Activated CD4-positive, alpha-beta memory T cell treated with anti-CD3 and anti-CD28 coated beads, Interleukin-2, amount 10 ng/mL, durations not matched to agents 7 days and 5 days (primary cell): ENCODE results near the gene ZNF638. TPM values are rescaled to one million over a fixed set of nuclear protein-coding genes. Genes with fewer than 3 reads are reported as not detected.
A peak's percentile ranks its signal among the peaks of the same experiment; 100 is the strongest.

Experiments
- CTCF ChIA-PET: fragments of 350-600 bp; sonication (Branson Sonifier 250); formaldehyde crosslinking; loops from one replicate; lab custom pipeline; 2021; ENCODE audit warnings: antibody characterized with exemption, inconsistent platforms; lab: Charles Lee
- POLR2A ChIA-PET: fragments of 350-600 bp; sonication (Branson Sonifier 250); formaldehyde crosslinking; loops from one replicate; lab custom pipeline; 2021; ENCODE audit warnings: antibody characterized with exemption; lab: Charles Lee
- DNase-seq: peaks from one replicate; pipeline ENCODE4 v3.0.0-alpha.2; 2020
- H3K27ac Mint-ChIP-seq: one replicate; pipeline ENCODE4 v1.8.0; 2021; ENCODE audit warnings: mild to moderate bottlenecking, mixed read lengths
- H3K27me3 Mint-ChIP-seq: one replicate; pipeline ENCODE4 v1.8.0; 2021; ENCODE audit warnings: mixed read lengths
- H3K36me3 Mint-ChIP-seq: one replicate; pipeline ENCODE4 v1.8.0; 2021; ENCODE audit warnings: low read depth, mixed read lengths
- H3K4me1 Mint-ChIP-seq: one replicate; pipeline ENCODE4 v1.8.0; 2021; ENCODE audit warnings: mixed read lengths
- H3K4me3 Mint-ChIP-seq: one replicate; pipeline ENCODE4 v1.8.0; 2021; ENCODE audit warnings: mild to moderate bottlenecking, mixed read lengths
- H3K9me3 Mint-ChIP-seq: one replicate; pipeline ENCODE4 v1.8.0; 2021; ENCODE audit warnings: mixed read lengths
- total RNA-seq, 2 experiments: library from RNA; stranded (reverse); gene quantifications; one replicate each; pipeline ENCODE4 v1.2.3, GENCODE V29; 2021

ZNF638 gene
- total RNA-seq, 2 experiments from 2014 or later = 78.6 to 79.3 TPM

DNA sequence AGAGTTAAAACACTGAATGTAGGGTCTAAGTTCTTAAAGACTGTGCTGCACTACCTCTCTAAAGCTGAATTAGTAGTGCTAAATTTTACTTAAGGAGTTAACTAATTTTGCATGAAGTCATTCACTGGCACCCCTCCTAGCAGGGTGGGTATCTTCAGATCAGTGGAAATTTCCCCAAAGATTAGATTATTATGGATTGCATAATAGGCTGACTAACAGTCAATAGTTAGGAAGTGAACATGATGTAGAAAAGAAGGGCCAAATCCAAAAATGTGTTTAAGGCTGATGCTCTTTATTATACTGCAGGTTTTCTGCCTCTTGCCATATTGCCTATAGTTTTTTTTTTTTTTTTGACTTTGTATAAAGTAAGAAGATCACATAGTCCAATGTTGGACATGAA is 5.2 kb downstream of the ZNF638 start:
- Mint-ChIP-seq H3K4me1 (peaks cover 53% of the 10 kb centered on the region), H3K36me3 (peaks cover 47% of the 10 kb centered on the region), H3K27me3 (no peaks in the 10 kb centered on the region), H3K4me3 (no peak overlapping the region), H3K9me3 (no peaks in the 10 kb centered on the region), H3K27ac (no peak overlapping the region)
- no peak for DNase-seq
- ChIA-PET POLR2A (no interaction called here), CTCF (no interaction called here)

- no peak for DNase-seq
- Mint-ChIP-seq H3K4me1 (peaks cover 47% of the 10 kb centered on the region), H3K27ac (no peak overlapping the region), H3K27me3 (no peaks in the 10 kb centered on the region), H3K36me3 (peaks cover 49% of the 10 kb centered on the region), H3K4me3 (no peak overlapping the region), H3K9me3 (no peaks in the 10 kb centered on the region)
- POLR2A ChIA-PET = no interaction called here
- CTCF ChIA-PET = no interaction called here
Measured at GRCh38 chr2:71337776-71338175, 6.2 kb downstream of the ZNF638 start.

DNA sequence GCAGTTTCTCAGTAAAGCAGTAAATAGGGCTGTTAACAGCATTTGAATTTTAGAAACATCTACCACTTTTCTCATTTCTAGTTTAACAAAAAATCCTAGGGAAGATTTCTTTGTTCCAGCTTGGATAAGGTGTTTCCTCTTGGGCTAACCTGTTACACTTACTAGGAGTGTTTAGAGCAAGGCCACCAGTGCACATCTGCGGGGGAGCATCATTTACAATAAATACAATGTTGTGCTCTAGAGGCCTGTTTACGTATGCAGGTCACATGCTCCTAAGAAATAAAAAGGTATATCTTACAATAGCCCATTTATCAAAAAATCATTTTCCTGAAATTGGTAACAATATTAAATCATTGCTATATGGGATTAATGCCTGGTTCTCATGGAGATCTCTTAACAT is 8.1 kb downstream of the ZNF638 start:
- DNase-seq = no peak
- CTCF ChIA-PET = interaction anchor here (1.4 kb wide), 1 partner anchor 8 kb away, joined by 6 read pairs; the partner anchor contains the start of gene ZNF638
- no peak overlapping the region for H3K27ac Mint-ChIP-seq
- peaks cover 34% of the 10 kb centered on the region for H3K4me1 Mint-ChIP-seq
- POLR2A ChIA-PET = no interaction called here
- peaks cover 47% of the 10 kb centered on the region for H3K36me3 Mint-ChIP-seq
- no peaks in the 10 kb centered on the region for H3K27me3 Mint-ChIP-seq
- no peaks in the 10 kb centered on the region for H3K9me3 Mint-ChIP-seq
- no peak overlapping the region for H3K4me3 Mint-ChIP-seq

DNA sequence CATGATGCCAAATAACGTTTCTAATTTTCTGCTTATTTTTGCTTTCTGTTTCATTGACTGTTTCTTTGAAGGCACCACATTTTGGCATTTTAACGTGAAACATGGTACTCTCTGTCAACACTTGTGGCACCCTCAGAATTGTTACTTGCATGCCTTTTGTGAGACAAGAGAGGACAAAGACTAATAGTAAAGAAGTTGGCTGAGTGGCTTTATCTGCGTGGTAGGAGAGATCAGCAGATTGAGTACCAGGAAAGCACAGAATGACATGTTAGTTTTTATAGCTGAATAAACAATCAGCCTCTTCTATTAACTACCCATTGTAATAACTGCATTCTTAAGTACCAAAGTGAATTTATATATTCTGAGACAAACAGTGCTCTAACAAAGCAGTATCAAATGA is 8.6 kb downstream of the ZNF638 start:
- Mint-ChIP-seq H3K4me3 (no peak overlapping the region), H3K27ac (no peak overlapping the region), H3K27me3 (no peaks in the 10 kb centered on the region), H3K9me3 (no peaks in the 10 kb centered on the region), H3K36me3 (peaks cover 45% of the 10 kb centered on the region), H3K4me1 (peaks cover 31% of the 10 kb centered on the region)
- ChIA-PET CTCF (interaction anchor here (1.4 to 1.7 kb wide), 2 partner anchors 9 to 170 kb away, joined by 3 to 6 read pairs; partner anchors contain the start of gene ZNF638), POLR2A (no interaction called here)
- no peak for DNase-seq

GRCh38 chr2:71341645-71342044 is 10.1 kb downstream of the ZNF638 start:
- Mint-ChIP-seq H3K36me3 (peaks cover 43% of the 10 kb centered on the region), H3K27me3 (no peaks in the 10 kb centered on the region), H3K9me3 (no peaks in the 10 kb centered on the region), H3K4me1 (peaks cover 28% of the 10 kb centered on the region), H3K27ac (no peak overlapping the region), H3K4me3 (no peak overlapping the region)
- no peak for DNase-seq
- ChIA-PET POLR2A (no interaction called here), CTCF (interaction anchor here (1.7 kb wide), 1 partner anchor 169 kb away, joined by 3 read pairs; no protein-coding TSS in a partner anchor)

DNA sequence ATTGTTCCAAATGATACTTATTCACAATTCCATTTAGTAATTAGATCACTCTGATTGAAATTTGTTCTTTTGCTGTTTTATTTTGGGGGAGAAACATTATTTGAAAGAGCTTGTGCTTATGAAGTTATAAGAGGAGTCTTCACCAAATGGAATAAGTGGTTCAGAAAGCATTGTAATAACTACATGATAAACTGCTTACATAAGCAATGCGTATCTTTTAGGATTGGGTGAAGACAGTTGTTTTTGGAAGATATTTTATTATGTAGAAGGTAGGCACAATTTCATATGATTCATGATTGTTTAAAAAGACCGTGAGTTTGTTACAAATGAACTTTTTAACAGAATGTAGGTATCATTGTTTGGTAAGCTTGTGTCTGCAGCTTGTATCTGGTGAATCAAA is 14.5 kb downstream of the ZNF638 start:
- CTCF ChIA-PET = no interaction called here
- POLR2A ChIA-PET = interaction anchor here (1.3 kb wide), 1 partner anchor 14 kb away, joined by 3 read pairs; the partner anchor contains the start of gene ZNF638
- Mint-ChIP-seq H3K27ac (no peak overlapping the region), H3K4me1 (peaks cover 2% of the 10 kb centered on the region), H3K9me3 (no peaks in the 10 kb centered on the region), H3K27me3 (no peaks in the 10 kb centered on the region), H3K4me3 (no peak overlapping the region), H3K36me3 (peaks cover 44% of the 10 kb centered on the region)
- DNase-seq = no peak

DNA sequence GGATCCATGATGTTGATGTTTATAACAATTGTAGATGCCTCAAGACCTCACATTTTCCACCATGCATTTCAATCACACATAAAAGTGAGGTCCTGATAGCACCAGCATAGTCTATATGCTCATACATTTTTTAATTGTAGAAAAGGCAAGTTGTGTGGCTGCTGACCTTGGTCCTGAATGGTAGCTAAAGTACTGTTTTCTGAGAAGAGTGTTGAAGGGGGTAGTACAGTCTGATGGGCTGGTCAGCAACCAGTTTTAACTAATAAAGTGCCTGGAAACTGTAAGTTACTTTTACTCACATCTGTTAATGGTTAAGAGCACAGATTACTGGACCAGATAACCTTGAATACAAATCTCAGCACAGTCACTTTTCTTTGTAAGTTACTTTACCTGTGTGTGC is 15.9 kb downstream of the ZNF638 start:
- no peaks in the 10 kb centered on the region for H3K9me3 Mint-ChIP-seq

DNA sequence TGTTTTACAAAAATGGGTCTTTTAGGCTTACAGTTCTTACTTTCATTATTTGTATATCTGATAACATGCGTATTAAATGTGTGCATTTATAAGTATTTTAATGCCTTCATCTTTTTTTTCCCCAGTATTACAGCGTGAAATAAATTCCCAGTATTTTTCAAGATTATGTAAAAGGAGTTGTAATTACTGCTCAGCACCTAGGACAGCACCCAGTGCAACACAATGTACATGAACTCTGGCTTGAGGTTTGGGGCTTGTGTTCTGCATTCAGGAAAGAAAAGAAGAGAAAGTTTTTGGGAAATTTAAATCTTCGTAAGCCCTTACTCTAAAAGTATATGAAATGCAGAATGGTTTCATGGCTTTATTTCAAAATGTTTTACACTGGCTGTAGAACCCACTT is 16.7 kb downstream of the ZNF638 start:
- ChIA-PET CTCF (no interaction called here), POLR2A (no interaction called here)
- Mint-ChIP-seq H3K27ac (no peak overlapping the region), H3K27me3 (no peaks in the 10 kb centered on the region), H3K4me1 (peaks cover 20% of the 10 kb centered on the region), H3K4me3 (no peak overlapping the region), H3K9me3 (no peaks in the 10 kb centered on the region), H3K36me3 (peaks cover 45% of the 10 kb centered on the region)
- no peak for DNase-seq

More for the DNA sequence above, 15.9 kb downstream of the ZNF638 start:
- ChIA-PET CTCF (no interaction called here), POLR2A (no interaction called here)
- no peak overlapping the region for H3K4me3 Mint-ChIP-seq
- H3K4me1 Mint-ChIP-seq = peaks cover 12% of the 10 kb centered on the region
- no peaks in the 10 kb centered on the region for H3K27me3 Mint-ChIP-seq
- DNase-seq = no peak
- no peak overlapping the region for H3K27ac Mint-ChIP-seq
- peaks cover 45% of the 10 kb centered on the region for H3K36me3 Mint-ChIP-seq

GRCh38 chr2:71353248-71353647 is 21.7 kb downstream of the ZNF638 start:
- Mint-ChIP-seq H3K4me3 (no peak overlapping the region), H3K36me3 (peaks cover 57% of the 10 kb centered on the region), H3K4me1 (peaks cover 23% of the 10 kb centered on the region), H3K27ac (peak overlapping the region; percentile 4), H3K9me3 (no peaks in the 10 kb centered on the region), H3K27me3 (no peaks in the 10 kb centered on the region)
- ChIA-PET CTCF (interaction anchor here (1.1 to 1.9 kb wide), 2 partner anchors 22 to 54 kb away, joined by 3 to 13 read pairs; partner anchors contain the start of gene ZNF638), POLR2A (interaction anchor here (1.5 to 1.6 kb wide), 2 partner anchors 20 to 22 kb away, joined by 6 read pairs; partner anchors contain the start of gene ZNF638)
- DNase-seq = no peak

GRCh38 chr2:71358931-71359671 is 27.5 kb downstream of the ZNF638 start:
- CTCF ChIA-PET = no interaction called here
- DNase-seq = no peak
- Mint-ChIP-seq H3K4me3 (no peak overlapping the region), H3K36me3 (peaks cover 50% of the 10 kb centered on the region), H3K27me3 (no peaks in the 10 kb centered on the region), H3K27ac (no peak overlapping the region), H3K4me1 (peaks cover 6% of the 10 kb centered on the region), H3K9me3 (no peaks in the 10 kb centered on the region)
- POLR2A ChIA-PET = no interaction called here

DNA sequence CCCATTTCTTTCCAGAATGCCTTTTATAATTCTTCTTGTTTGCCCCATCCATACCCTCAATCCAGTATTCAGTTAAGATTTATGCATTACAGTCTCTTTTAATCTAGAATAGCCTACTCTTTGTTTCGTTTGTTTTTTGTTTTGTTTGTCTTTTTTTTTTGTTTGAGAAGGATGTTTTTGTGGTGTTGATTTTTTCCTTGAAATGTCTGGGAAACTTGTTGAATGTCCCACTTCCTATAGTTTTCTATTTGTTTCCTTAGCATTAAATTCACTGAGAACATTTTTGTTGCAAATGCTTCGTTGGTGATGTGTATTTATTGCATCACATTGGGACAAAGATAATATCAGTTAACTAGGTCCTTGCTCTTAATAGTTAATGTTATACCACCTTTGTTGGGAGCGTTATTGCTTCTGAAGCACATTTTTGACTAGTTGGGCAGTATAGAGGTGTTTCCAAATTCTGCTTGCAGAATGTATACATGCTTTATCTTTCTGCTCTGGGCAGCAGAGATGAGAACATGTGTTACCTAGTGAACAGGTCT is 28.9 kb downstream of the ZNF638 start:
- H3K4me1 Mint-ChIP-seq = peaks cover 6% of the 10 kb centered on the region
- H3K4me3 Mint-ChIP-seq = no peak overlapping the region
- ChIA-PET POLR2A (no interaction called here), CTCF (interaction anchor here (1.6 kb wide), 1 partner anchor 29 kb away, joined by 8 read pairs; the partner anchor contains the start of gene ZNF638)
- no peaks in the 10 kb centered on the region for H3K9me3 Mint-ChIP-seq
- H3K27me3 Mint-ChIP-seq = no peaks in the 10 kb centered on the region
- peaks cover 59% of the 10 kb centered on the region for H3K36me3 Mint-ChIP-seq
- DNase-seq = no peak
- H3K27ac Mint-ChIP-seq = no peak overlapping the region

GRCh38 chr2:71361631-71362030 is 30.0 kb downstream of the ZNF638 start:
- H3K36me3 Mint-ChIP-seq = peaks cover 58% of the 10 kb centered on the region
- ChIA-PET CTCF (interaction anchor here (1.6 kb wide), 1 partner anchor 30 kb away, joined by 8 read pairs; the partner anchor contains the start of gene ZNF638), POLR2A (no interaction called here)
- H3K4me3 Mint-ChIP-seq = no peak overlapping the region
- H3K27ac Mint-ChIP-seq = no peak overlapping the region
- H3K4me1 Mint-ChIP-seq = peaks cover 6% of the 10 kb centered on the region
- no peak for DNase-seq
- no peaks in the 10 kb centered on the region for H3K27me3 Mint-ChIP-seq
- H3K9me3 Mint-ChIP-seq = no peaks in the 10 kb centered on the region

DNA sequence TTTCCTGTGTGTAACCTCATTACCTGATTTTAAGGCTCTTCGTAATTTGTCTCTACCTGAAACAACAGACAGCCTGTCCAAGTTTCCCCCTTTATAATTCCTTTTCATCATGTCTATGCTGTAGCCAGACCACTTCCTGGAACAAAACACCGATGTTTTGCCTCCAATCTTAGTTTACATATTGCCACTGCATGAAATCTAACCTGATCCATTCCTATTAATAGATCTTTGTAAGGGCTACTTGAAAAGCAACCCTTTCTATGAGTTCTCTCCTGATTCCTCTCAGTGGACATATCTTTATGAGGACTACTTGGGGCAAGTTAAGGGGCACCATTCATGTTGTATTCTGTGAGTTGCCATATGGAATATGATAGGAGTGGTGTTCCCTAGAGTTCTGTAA is 30.9 kb downstream of the ZNF638 start:
- Mint-ChIP-seq H3K9me3 (no peaks in the 10 kb centered on the region), H3K4me1 (peaks cover 6% of the 10 kb centered on the region), H3K27me3 (no peaks in the 10 kb centered on the region), H3K4me3 (no peak overlapping the region), H3K27ac (no peak overlapping the region), H3K36me3 (peaks cover 54% of the 10 kb centered on the region)
- ChIA-PET POLR2A (no interaction called here), CTCF (interaction anchor here (1.0 kb wide), 1 partner anchor 31 kb away, joined by 3 read pairs; the partner anchor contains the start of gene ZNF638)
- no peak for DNase-seq
